Fibroblast of skin of abdomen (primary cell): ENCODE results near the gene KIFC1.
"Not testable (repeated sequence)": the region's sequence is repeated elsewhere in the genome, so short reads cannot be mapped to it uniquely, and the experiment has no call there.

ENCODE experiments used
- DNase-seq: peaks from one replicate; pipeline ENCODE4 v3.0.0-alpha.2; 2013

KIFC1 gene

DNA sequence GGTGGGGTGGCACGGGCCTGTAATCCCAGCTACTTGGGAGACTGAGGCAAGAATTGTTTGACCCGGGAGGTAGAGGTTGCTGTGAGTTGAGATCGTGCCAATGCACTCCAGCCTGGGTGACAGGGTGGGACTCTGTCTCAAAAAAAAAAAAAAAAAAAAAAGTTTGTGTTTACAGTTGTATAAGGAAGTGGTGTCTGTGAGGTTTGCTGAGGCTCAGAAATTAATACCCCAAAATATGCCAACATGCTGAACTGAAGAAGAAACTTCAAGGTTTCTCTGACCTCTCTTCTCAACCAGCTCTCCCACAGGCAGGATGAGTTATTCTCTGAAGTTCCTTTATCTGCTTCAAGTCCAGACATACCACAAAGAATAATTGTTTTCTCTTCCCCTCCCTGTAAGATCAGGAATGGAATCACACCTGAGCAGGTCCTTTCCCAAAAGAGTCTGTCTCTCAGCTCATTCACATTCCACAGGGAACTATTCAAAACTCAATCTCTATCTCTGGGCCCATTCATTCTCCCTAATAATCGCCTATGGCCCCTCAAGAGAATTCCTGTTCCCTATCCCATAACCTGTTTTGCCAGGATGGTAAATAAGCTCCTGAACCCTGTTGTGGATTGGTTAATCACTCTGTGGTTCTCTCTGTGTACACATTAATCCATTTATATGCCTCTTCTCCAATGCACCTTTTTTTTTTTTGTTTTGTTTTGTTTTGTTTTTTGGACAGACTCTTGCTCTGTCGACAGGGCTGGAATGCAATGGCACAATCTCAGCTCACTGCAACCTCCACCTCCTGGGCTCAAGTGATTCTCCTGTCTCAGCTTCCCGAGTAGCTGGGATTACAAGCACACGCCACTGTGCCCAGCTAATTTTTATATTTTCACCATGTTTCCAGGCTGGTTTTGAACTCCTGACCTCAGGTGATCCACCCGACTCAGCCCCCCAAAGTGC, 17.4 kb upstream of the KIFC1 start:
- no peak for DNase-seq

DNA sequence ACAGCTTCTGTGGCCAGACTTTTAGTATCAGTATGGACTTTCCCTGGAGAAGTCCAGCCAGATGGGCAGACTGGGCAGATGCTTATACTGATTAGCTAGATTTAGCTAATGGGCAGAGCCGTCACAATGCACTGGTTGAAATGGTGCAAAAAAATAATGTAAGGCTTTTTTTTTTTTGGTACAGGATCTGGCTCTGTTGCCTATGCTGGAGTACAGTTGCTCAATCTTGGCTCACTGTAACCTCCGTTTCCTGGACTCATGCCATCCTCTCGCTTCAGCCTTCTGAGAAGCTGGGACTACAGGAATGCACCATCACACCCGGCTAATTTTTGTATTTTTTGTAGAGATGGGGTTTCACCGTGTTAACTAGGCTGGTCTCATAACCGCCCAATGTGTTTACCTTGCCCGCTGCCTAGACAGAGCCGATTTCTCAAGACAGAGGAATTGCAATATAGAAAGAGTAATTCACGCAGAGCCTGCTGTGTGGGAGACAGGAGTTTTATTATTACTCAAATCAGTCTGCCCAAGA, 16.4 kb upstream of the KIFC1 start:
- peak; percentile 86 for DNase-seq

DNA sequence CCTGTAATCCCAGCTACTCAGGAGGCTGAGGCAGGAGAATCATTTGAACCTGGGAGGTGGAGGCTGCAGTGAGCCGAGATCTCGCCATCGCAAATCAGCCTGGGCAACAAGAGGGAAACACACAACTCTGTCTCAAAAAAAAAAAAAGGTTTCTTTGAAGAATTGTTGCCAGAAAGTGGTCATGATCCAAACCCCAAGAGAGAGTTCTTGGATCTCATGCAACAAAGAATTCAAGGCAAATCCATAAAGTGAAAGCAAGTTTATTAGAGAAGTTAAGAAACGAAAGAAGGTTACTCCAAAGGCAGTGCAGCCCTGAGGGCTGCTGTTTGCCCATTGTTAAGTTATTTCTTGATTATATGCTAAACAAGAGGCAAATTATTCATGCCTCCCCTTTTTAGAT, 14.5 kb upstream of the KIFC1 start:
- no peak for DNase-seq

DNA sequence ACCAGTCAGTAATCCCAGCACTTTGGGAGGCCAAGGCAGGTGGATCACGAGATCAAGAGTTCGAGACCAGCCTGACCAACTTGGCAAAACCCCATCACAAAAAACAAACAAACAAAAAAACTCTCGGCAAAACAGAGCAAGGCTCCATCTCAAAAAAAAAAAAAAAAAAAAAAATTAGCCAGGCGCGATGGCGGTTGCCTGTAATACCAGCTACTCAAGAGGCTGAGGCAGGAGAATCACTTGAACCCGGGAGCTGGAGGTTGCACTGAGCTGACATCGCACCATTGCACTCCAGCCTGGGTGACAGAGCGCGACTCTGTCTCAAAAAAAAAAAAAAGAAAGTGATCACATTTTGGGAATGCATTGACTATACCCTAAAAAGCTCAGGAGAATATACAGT, 12.4 kb upstream of the KIFC1 start:
- DNase-seq, result not testable (repeated sequence)

DNA sequence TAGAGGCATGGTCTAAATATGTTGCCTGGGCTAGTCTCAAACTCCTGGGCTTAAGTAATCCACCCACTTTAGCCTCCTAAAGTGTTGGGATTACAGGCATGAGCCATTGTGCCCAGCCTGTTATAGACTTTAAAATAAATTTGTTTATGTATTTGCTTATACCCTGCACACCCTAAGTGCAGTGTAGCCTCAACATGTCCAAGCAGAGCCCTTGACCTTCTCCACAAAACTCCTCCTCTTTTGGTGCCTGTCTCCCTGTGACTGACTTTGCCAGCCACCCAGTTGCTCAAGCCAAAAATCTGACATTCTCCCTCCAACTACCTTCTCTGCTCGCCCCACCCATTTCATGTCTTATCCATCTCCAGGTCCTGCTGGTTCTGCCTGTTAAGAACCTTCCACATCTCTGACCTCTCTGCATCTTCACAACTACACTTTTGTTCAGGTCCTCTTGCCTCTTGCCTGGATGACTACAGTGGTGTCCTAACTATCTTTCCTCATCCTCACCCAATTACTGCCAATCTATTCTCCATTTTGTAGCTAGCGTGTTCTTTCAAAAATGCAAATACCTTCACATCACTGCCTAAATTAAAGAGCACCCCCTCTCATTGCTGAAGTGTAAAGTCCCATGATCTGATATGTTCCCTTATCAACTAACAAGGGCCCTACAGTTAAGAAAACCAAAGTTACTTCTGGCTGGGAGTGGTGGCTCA, 11.2 kb upstream of the KIFC1 start:
- no peak for DNase-seq

DNA sequence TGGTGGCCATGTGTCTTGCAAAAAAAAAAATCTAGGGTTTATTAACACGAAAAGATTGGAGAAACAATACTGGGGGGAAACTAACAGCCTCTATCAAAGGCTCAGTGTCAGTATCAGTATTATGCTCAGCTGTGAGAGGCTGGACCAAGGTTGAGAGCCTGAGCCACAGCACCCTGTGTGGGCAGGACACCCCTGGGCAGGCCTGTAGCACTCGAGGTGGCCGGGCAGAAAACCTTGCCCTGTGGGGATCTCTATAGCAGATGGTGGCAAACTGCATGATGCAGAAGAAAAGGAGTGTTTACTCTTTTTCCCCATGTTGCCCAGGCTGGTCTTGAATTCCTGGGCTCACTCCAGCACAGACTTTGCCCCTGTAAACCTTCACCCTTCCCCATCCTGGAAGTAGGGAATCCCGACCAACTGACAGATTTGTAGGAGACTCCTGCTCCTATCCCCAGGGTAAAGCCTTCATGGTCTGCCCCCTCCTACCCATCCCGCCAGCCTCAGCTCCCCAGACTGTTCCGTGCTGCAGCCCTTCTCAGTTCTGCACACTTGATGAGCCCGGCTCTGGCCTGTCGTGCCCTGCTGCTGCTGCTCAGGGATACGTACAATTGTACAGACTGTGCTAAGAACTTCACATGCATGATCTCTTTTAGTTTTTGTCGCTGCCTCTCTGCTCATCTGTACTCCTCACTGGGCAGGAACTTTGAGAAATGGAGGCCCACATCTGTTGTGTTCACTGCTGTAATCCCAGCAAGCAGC, 8.0 kb upstream of the KIFC1 start:
- DNase-seq, result no peak

DNA sequence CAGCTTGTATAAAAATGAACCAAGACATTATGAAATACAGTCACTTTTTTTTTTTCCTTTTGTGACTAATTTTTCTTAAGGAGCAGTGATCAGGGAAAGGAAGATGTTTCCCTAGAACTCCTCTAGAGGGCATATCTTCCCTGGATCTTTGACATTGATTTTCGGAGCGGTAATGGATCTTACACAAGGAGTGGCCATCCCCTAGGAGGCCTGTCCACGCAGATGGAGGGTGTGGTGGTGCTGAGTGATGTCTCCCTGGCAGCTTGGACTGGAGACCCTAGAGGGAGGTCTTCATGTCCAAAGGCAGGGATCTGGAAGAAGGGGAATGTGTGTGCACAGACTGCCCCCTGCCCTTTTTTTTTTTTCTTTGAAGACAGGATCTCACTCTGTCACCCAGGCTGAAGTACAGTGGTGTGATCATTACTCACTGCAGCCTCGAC, 7.0 kb upstream of the KIFC1 start:
- peak; percentile 74 for DNase-seq

DNA sequence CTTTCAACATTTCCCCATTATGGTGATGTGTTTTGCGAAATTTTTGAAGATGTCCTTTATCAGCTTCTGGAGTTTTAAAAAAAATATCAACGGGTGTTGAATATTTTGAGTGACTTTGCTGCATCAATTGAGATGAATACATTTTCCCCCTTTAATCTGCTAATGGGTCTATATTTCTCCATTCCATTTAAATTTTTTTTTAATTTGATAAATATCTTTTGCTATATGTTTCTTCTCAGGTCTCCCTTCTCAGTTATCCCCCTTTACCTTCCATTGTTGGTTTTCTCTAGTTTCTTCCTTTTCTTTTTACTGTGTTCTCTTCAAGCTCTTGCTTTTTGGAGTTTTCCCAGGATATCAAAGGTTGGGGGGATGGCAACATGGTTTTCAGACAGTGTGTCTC, 1.4 kb upstream of the KIFC1 start:
- no peak for DNase-seq

DNA sequence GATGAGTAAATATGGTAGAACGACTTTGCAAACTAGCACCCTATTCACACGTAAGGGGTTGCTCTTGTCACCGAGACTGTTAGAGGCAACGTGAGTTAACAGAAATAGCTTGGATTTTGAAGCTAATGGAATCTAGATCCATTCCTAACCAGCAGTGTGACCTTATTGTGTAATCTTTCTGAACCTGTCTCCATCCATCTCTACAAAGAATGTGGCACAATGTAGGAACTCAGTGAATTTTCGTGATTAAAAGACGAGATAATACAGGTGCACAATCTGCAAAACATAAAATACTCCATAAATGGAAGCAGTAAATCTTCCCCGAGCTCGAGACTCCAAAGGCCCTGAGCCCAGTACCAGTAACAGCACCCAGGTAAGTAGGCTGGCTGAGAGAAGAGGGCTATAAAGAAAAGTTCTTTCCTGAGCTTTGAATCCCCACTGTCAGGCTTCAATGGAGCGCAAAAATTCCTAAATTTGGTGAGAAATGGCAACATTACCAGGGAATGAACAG, 801 bp upstream of the KIFC1 start:
- no peak for DNase-seq

DNA sequence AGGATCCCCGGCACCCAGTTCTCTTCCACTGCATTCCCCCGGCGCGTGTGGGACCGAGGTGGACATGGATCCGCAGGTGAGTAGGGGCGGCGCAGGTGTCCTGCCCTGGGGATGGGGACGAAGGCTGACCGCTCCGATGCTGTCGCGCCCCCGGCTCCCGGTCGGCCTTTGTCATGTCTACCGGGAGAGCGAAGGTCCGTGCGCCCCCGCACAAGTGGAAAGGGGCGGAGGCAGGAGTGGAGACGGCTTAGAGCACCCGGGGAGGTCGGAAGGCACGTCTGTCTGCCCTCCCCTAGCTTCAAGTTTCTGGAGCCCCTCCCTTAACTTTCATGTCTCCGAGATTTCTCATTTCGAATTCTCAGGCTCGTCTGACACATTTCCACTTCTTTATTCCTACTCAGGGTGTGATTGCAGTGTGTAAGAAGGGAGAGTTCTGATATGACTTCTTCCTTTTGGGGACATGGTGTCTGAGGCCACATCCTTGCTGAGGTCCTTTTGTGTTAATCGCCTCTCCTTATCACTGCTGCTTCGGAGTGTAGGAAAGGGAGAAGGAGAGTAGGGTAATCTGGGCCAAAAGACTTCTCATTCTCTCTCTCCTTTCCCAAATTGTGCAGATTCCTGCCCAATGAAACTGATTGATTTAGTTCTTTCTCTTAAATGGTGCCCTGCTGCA, 435 bp downstream of the KIFC1 start:
- DNase-seq, result peak; percentile 21

DNA sequence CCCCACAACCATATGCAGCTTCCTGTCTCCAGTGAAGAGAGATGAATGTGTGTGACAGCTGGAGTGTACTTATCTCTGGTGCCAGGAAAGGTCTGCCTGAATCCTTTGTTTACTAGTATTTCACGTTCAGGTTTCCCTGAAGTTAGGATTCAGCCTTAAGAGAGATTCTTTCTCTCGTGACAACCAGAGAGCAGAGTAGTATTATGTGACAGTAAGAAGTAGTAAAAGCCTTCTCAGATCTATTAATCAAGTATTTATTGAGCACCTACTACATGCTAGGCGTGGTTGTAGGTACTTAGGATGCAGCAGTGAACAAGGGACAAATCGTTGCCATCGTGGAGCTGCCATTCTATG, 949 bp downstream of the KIFC1 start:
- no peak for DNase-seq

DNA sequence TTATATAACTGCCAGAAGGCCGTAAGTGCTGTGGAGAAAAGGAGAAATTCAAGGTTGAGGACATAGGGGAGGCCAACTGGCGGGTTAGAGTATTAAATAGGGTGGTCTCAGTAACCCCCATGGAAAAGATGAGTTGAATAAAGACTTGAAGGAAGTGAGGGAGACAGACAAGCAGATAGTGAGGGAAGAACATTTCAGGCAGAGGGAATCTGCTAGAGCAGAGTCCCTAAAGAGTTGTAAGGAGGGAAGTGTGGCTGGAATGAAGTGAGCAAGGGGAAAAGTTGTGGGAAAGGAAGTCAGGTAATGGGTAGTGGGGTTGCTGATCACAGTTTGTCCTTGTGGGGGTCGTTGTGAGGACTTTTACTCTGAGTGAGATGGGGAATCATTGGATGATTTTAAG, 1.4 kb downstream of the KIFC1 start:
- no peak for DNase-seq

DNA sequence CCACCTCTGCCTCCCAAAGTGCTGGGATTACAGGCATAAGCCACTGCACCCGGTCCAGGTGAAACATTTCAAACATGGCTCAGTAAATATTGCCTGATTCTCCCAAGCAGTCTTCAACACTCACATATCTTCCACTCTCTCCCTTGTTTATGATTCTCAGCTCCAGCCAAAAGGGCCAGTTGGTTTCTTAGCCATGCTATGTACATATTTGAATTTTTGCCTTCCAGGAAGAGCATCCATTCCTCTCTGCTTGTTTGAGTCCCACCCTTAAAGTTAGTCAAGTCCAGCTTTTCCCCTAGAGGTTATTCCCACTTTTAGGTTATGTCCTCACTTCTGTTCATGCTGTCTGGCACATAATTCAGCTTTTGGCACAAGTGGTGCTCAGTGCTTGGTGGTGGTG, 5.9 kb downstream of the KIFC1 start:
- DNase-seq, result no peak

DNA sequence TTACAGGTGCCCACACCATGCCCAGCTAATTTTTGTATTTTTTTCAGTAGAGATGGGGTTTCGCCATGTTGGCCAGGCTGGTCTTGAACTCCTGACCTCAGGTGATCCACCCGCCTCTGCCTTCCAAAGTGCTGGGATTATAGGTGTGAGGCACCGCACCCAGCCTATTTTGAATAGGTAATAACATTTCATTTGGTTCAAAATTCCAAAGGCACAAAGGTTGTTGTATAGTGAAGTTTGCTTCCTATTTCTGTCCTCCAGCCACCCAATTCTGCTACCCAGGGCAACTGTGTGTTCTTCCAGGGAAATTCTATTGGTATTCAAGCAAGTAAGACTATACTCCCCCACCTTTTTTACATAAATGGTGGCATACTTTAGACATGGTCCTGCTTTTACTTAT, 7.0 kb downstream of the KIFC1 start:
- not testable (repeated sequence) for DNase-seq

DNA sequence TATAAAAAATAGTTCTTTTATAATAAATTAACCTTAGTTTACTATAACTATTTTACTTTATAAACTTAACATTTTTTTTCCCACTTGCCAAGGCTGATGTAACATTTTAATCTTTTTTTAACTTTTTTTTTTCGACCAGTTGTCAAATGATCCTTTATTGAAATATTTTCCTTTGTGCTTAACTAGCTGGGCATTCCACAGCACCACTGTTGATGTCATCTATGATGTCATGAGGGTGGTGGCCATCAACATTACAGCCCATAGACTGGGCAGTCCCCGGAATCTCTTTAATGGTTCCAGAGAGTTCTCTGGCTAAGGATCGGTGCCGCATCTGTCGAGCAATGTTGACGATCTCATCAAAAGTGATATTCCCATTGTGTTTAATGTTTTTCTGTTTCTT, 8.3 kb downstream of the KIFC1 start:
- not testable (repeated sequence) for DNase-seq

DNA sequence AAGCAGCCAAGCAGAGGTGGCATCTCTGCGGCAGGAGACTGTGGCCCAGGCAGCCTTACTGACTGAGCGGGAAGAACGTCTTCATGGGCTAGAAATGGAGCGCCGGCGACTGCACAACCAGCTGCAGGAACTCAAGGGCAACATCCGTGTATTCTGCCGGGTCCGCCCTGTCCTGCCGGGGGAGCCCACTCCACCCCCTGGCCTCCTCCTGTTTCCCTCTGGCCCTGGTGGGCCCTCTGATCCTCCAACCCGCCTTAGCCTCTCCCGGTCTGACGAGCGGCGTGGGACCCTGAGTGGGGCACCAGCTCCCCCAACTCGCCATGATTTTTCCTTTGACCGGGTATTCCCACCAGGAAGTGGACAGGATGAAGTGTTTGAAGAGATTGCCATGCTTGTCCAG, 13.3 kb downstream of the KIFC1 start:
- DNase-seq, result no peak

DNA sequence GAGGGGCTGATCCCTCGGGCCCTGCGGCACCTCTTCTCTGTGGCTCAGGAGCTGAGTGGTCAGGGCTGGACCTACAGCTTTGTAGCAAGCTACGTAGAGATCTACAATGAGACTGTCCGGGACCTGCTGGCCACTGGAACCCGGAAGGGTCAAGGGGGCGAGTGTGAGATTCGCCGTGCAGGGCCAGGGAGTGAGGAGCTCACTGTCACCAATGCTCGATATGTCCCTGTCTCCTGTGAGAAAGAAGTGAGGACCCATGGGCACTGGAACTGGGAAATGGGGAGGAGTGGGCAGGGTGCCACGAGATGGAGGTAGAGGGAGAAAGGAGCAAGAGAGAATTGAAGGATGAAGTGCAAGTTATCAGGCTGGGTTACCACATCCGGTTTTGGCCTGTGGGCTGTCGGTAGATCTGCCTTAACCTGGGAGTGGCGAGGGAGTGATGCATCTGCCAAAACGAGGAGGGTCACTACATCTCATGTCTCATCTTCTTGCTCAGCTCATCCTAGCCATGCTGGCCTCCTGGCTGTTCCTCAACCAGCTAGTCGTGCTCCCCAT, 13.8 kb downstream of the KIFC1 start:
- DNase-seq, result no peak

DNA sequence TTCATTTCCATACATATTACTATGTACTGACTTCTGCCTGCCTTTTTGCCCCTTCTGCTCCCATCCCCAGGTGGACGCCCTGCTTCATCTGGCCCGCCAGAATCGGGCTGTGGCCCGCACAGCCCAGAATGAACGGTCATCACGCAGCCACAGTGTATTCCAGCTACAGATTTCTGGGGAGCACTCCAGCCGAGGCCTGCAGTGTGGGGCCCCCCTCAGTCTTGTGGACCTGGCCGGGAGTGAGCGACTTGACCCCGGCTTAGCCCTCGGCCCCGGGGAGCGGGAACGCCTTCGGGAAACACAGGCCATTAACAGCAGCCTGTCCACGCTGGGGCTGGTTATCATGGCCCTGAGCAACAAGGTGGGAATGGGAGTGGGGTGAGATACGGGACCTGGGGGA, 14.5 kb downstream of the KIFC1 start:
- no peak for DNase-seq

DNA sequence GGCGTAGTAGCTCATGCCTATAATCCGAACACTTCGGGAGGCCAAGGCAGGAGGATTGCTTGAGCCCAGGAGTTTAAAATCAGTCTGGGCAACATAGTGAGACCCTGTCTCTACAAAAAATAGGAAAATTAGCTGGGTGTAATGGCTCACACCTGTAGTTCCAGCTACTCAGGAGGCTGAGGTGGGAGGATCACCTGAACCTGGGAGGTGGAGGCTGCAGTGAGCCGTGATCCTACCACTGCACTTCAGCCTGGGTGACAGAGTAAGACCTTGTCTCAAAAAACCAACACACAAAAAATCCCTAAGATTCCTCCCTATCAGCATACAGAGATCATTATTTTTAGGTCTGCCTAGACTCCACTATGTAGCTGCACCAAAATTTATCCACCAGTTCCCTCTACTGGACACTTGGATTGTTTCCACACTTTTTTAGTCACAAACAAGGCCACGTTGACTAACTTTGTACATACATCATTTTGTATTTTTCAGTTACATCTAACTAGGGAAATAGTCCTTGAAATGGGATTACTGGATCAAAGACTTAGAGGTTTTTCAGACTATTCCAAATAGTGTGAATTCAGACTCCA, 15.6 kb downstream of the KIFC1 start:
- DNase-seq, result no peak

DNA sequence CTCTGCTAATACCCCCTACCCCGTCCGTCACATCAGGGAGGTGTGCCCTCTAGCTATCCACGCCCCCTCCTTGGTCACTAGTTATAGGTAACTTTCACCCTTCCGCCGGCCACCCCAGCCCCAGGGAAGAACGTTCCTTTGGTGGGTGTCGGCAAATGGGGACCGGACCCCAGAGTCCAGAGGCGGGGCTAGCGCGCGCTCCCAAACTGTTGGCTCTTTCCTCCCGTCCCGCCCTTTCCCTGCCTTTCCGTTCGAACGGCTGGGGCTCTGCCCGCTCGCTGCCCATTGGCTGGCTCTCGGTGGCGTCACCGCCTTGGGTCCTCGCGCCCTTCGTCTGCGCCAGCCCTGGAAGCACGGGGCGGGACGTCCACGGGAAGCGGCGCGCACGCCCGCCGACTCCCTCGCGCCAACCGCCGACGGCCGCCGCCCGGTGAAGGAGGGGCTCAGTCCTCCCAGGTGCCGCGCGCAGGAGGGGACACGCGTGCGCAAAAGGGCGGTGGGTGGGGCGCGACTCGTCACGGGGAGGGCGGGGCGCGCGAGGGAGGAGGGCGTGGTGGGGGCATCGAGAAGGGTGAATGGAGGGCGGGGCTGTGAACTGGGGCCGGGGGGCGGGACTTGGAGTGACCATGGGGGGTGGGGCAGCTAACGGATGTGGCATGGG, 18.6 kb downstream of the KIFC1 start:
- DNase-seq, result peak; percentile 98
